Keratinocyte (primary cell): Measurements from ENCODE around the gene MAPK7.

ENCODE experiments used
- EZH2 ChIP-seq: IDR thresholded peaks from one replicate; pipeline ENCODE4 v1.6.1; 2012; ENCODE audit warnings: inconsistent platforms, mild to moderate bottlenecking, low read length, moderate library complexity
- TF ChIP-seq, protein P1 (sequence below), 3 experiments: IDR thresholded peaks in 1 of 3; conservative IDR thresholded peaks in 1 of 3; optimal IDR thresholded peaks in 1 of 3; 2 replicates in 2 of 3; 3 replicates in 1 of 3; pipeline versions ENCODE3 to v1.5.1; 2011; ENCODE audit warnings: low read length in 3 of 3, mild to moderate bottlenecking in 3 of 3, moderate library complexity in 2 of 3, control low read depth in 1 of 3, inconsistent platforms in 1 of 3; ENCODE audit not compliant: insufficient read depth in 2 of 3; ENCODE audit errors: extremely low read depth in 1 of 3

DNA sequence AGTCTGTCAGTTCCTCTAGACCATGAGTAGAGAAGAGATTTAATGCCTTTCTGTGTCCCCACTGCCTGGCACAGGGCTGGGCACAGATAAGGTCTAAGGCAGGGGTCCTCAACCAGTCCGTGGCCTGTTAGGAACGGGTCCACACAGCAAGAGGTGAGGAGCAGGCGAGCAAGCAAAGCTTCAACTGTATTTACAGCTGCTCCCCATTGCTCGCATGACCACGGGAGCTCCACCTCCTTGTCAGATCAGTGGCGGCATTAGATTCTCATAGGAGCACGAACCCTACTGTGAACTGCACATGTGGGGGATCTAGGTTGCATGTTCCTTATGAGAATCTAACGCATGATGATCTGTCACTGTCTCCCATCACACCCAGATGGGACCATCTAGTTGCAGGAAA, 17.5 kb upstream of the MAPK7 start:
- TF ChIP-seq, protein P1, sequence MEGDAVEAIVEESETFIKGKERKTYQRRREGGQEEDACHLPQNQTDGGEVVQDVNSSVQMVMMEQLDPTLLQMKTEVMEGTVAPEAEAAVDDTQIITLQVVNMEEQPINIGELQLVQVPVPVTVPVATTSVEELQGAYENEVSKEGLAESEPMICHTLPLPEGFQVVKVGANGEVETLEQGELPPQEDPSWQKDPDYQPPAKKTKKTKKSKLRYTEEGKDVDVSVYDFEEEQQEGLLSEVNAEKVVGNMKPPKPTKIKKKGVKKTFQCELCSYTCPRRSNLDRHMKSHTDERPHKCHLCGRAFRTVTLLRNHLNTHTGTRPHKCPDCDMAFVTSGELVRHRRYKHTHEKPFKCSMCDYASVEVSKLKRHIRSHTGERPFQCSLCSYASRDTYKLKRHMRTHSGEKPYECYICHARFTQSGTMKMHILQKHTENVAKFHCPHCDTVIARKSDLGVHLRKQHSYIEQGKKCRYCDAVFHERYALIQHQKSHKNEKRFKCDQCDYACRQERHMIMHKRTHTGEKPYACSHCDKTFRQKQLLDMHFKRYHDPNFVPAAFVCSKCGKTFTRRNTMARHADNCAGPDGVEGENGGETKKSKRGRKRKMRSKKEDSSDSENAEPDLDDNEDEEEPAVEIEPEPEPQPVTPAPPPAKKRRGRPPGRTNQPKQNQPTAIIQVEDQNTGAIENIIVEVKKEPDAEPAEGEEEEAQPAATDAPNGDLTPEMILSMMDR (optimal IDR thresholded peaks at IDR 0.05 in 1 of 3, IDR thresholded peaks at IDR 0.05 in 1 of 3, conservative IDR thresholded peaks at IDR 0.05 in 1 of 3; ENCODE audit: extremely low read depth in 1 of 3, insufficient read depth in 2 of 3, low read length in 3 of 3) = no peak
- TF ChIP-seq EZH2 = no peak
